ENCODE results near the gene CACNB3.
"Not testable (repeated sequence)": the region's sequence is repeated elsewhere in the genome, so short reads cannot be mapped to it uniquely, and the experiment has no call there.

Gene CACNB3

GRCh38 chr12:48857278-48857994 is 39.1 kb downstream of the CACNB3 start:
- Histone ChIP-seq H3K4me2 (ENCODE audit: low read length) (peak overlapping the region; percentile 43), H3K4me3 (ENCODE audit: low read length) (peak overlapping the region; percentile 19; the same call in 1 of the 2 replicates), H3K36me3 (replicated peaks; ENCODE audit: low read depth, low read length) (peaks cover 6% of the 10 kb centered on the region), H3K27ac (ENCODE audit: low read length) (no peak overlapping the region), H4K20me1 (ENCODE audit: insufficient read depth, low read length) (no peaks in the 10 kb centered on the region), H3K9ac (ENCODE audit: low read length) (no peak overlapping the region), H3K27me3 (ENCODE audit: low read depth, low read length) (no peaks in the 10 kb centered on the region), H3K4me1 (ENCODE audit: low read length) (peaks cover 14% of the 10 kb centered on the region), H3K79me2 (ENCODE audit: low read length) (peaks cover 3% of the 10 kb centered on the region; the same call in 1 of the 2 replicates), H3K9me3 (ENCODE audit: insufficient read depth, low read length) (no peaks in the 10 kb centered on the region), H2AFZ (ENCODE audit: low read depth, low read length) (no peak overlapping the region)
- TF ChIP-seq EZH2phosphoT487 (IDR thresholded peaks at IDR 0.05; ENCODE audit: low read depth) (no peak), CTCF (IDR thresholded peaks at IDR 0.05; ENCODE audit: low read depth, low read length) (no peak)

- Histone ChIP-seq H4K20me1 (ENCODE audit: insufficient read depth, low read length) (no peaks in the 10 kb centered on the region), H3K27ac (ENCODE audit: low read length) (no peak overlapping the region), H3K36me3 (replicated peaks; ENCODE audit: low read depth, low read length) (peaks cover 6% of the 10 kb centered on the region), H3K4me1 (ENCODE audit: low read length) (peaks cover 9% of the 10 kb centered on the region), H3K9ac (ENCODE audit: low read length) (no peak overlapping the region), H3K27me3 (ENCODE audit: low read depth, low read length) (no peaks in the 10 kb centered on the region), H2AFZ (ENCODE audit: low read depth, low read length) (no peak overlapping the region), H3K79me2 (ENCODE audit: low read length) (no peaks in the 10 kb centered on the region), H3K4me3 (ENCODE audit: low read length) (no peak overlapping the region), H3K9me3 (ENCODE audit: insufficient read depth, low read length) (no peaks in the 10 kb centered on the region), H3K4me2 (ENCODE audit: low read length) (no peak overlapping the region)
- TF ChIP-seq CTCF (IDR thresholded peaks at IDR 0.05; ENCODE audit: low read depth, low read length): no peak
- no peak for TF ChIP-seq EZH2phosphoT487 (IDR thresholded peaks at IDR 0.05; ENCODE audit: low read depth)
Measured at GRCh38 chr12:48858043-48858442, 39.7 kb downstream of the CACNB3 start.

- Histone ChIP-seq H3K9me3 (ENCODE audit: insufficient read depth, low read length) (no peaks in the 10 kb centered on the region), H3K36me3 (replicated peaks; ENCODE audit: low read depth, low read length) (peaks cover 6% of the 10 kb centered on the region), H3K27me3 (ENCODE audit: low read depth, low read length) (no peaks in the 10 kb centered on the region), H3K79me2 (ENCODE audit: low read length) (no peaks in the 10 kb centered on the region), H2AFZ (ENCODE audit: low read depth, low read length) (no peak overlapping the region), H3K9ac (ENCODE audit: low read length) (no peak overlapping the region), H4K20me1 (ENCODE audit: insufficient read depth, low read length) (no peaks in the 10 kb centered on the region), H3K4me2 (ENCODE audit: low read length) (no peak overlapping the region), H3K27ac (ENCODE audit: low read length) (no peak overlapping the region), H3K4me3 (ENCODE audit: low read length) (no peak overlapping the region), H3K4me1 (ENCODE audit: low read length) (peaks cover 15% of the 10 kb centered on the region)
- TF ChIP-seq EZH2phosphoT487 (IDR thresholded peaks at IDR 0.05; ENCODE audit: low read depth): no peak
- TF ChIP-seq CTCF (IDR thresholded peaks at IDR 0.05; ENCODE audit: low read depth, low read length): no peak
Measured at GRCh38 chr12:48859607-48860006, 41.3 kb downstream of the CACNB3 start.

- peaks cover 20% of the 10 kb centered on the region for H3K4me1 ChIP-seq (ENCODE audit: low read length)
- H3K27ac ChIP-seq (ENCODE audit: low read length); H3K79me2 ChIP-seq (ENCODE audit: low read length); H3K27me3 ChIP-seq (ENCODE audit: low read depth, low read length); H3K36me3 ChIP-seq (replicated peaks; ENCODE audit: low read depth, low read length); H3K4me2 ChIP-seq (ENCODE audit: low read length); H3K4me3 ChIP-seq (ENCODE audit: low read length); H2AFZ ChIP-seq (ENCODE audit: low read depth, low read length); H3K9me3 ChIP-seq (ENCODE audit: insufficient read depth, low read length); H4K20me1 ChIP-seq (ENCODE audit: insufficient read depth, low read length); H3K9ac ChIP-seq (ENCODE audit: low read length): not testable (repeated sequence)
Measured at GRCh38 chr12:48860236-48860635, 41.9 kb downstream of the CACNB3 start.

Data from OCI-LY3 (cell line).